ENCODE results near the gene LY6G6C. TPM values are rescaled to one million over a fixed set of nuclear protein-coding genes. Genes with fewer than 3 reads are reported as not detected.

Gene LY6G6C
- total and polyA plus RNA-seq, 10 of the 15 experiments (the other 5 are each of a cell fraction or from before 2014, with no cell fraction given): not detected

DNA sequence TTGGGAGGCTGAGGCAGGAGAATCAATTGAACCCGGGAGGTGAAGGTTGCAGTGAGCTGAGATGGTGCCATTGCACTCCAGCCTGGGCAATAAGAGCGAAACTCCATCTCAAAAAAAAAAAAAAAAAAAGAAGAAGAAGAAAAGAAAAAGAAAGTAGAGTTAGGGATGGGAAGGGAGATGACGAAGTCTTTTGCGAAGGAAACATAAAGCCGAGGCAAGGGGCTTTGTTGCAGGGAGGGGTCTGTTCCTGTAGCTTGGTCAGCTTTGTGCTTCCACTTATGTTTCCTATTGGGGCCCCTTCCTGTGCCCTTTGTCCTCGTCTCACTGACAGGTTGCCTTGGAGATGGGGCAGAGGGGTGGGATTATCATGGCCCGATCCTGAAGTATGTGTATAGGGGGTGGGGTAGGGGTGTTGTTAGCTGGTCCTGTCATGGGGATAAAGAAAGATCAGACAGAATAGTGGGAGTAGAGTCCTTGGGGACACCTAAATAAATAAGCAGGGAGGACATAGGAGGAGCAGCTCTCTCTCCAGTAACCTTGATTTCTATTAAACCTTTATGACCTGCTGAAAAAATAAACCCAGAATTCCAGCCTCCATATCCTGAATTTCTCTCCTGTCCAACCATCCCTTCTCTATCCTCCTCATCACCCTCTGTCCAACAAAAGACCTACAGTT lies 15.9 kb upstream of the LY6G6C start (continued):
- TF ChIP-seq SIN3A (IDR thresholded peaks at IDR 0.05; ENCODE audit: low read depth, low read length) (no peak), POU2F2 (IDR thresholded peaks at IDR 0.05; ENCODE audit: borderline replicate concordance, low read depth, low read length) (no peak), ATF2 (IDR thresholded peaks at IDR 0.05; ENCODE audit: low read length) (no peak), ESRRA (IDR thresholded peaks at IDR 0.05; ENCODE audit: low read length) (no peak), ETV6 (conservative IDR thresholded peaks at IDR 0.05 in 1 of 2, IDR thresholded peaks at IDR 0.05 in 1 of 2; ENCODE audit: borderline replicate concordance in 1 of 2, low read depth in 1 of 2) (no peak), CBX3 (IDR thresholded peaks at IDR 0.05; ENCODE audit: borderline replicate concordance, low read depth) (no peak), RBBP5 (conservative IDR thresholded peaks at IDR 0.05) (no peak), USF1 (IDR thresholded peaks at IDR 0.05; ENCODE audit: borderline replicate concordance, extremely low read length, insufficient read depth, low read depth, low read length) (no peak), SMARCA5 (IDR thresholded peaks at IDR 0.05) (peak; percentile 46; the same call in 1 of the 2 replicates), NR2C1 (IDR thresholded peaks at IDR 0.05) (peak; percentile 20; the same call in 1 of the 2 replicates), ZBED1 (IDR thresholded peaks at IDR 0.05; ENCODE audit: borderline replicate concordance) (no peak), HSF1 (IDR thresholded peaks at IDR 0.05; ENCODE audit: low read depth, low read length) (no peak), RFX5 (IDR thresholded peaks at IDR 0.05; ENCODE audit: low read depth, low read length) (no peak), KLF5 (IDR thresholded peaks at IDR 0.05; ENCODE audit: partially characterized antibody) (no peak), ZZZ3 (IDR thresholded peaks at IDR 0.05; ENCODE audit: control insufficient read depth, insufficient read length, low read depth) (no peak), CTCF (IDR thresholded peaks at IDR 0.05 in 2 of 3, conservative IDR thresholded peaks at IDR 0.05 in 1 of 3; ENCODE audit: control insufficient read depth in 2 of 3, extremely low read depth in 1 of 3, insufficient read depth in 1 of 3, low read depth in 3 of 3, low read length in 3 of 3) (no peak), KAT2A (conservative IDR thresholded peaks at IDR 0.05; ENCODE audit: control insufficient read depth, low read depth, low read length) (no peak)
- TF ChIP-seq, protein P1, sequence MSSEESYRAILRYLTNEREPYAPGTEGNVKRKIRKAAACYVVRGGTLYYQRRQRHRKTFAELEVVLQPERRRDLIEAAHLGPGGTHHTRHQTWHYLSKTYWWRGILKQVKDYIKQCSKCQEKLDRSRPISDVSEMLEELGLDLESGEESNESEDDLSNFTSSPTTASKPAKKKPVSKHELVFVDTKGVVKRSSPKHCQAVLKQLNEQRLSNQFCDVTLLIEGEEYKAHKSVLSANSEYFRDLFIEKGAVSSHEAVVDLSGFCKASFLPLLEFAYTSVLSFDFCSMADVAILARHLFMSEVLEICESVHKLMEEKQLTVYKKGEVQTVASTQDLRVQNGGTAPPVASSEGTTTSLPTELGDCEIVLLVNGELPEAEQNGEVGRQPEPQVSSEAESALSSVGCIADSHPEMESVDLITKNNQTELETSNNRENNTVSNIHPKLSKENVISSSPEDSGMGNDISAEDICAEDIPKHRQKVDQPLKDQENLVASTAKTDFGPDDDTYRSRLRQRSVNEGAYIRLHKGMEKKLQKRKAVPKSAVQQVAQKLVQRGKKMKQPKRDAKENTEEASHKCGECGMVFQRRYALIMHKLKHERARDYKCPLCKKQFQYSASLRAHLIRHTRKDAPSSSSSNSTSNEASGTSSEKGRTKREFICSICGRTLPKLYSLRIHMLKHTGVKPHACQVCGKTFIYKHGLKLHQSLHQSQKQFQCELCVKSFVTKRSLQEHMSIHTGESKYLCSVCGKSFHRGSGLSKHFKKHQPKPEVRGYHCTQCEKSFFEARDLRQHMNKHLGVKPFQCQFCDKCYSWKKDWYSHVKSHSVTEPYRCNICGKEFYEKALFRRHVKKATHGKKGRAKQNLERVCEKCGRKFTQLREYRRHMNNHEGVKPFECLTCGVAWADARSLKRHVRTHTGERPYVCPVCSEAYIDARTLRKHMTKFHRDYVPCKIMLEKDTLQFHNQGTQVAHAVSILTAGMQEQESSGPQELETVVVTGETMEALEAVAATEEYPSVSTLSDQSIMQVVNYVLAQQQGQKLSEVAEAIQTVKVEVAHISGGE (CRISPR knock-in tag; IDR thresholded peaks at IDR 0.05): no peak
- TF ChIP-seq, protein P2, sequence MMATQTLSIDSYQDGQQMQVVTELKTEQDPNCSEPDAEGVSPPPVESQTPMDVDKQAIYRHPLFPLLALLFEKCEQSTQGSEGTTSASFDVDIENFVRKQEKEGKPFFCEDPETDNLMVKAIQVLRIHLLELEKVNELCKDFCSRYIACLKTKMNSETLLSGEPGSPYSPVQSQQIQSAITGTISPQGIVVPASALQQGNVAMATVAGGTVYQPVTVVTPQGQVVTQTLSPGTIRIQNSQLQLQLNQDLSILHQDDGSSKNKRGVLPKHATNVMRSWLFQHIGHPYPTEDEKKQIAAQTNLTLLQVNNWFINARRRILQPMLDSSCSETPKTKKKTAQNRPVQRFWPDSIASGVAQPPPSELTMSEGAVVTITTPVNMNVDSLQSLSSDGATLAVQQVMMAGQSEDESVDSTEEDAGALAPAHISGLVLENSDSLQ (IDR thresholded peaks at IDR 0.05): peak; percentile 23; the same call in 1 of the 2 replicates

All from GM12878 (cell line).